NCI-H2227 (cell line): Measurements from ENCODE around the gene AQP3.
"Not testable (repeated sequence)": the region's sequence is repeated elsewhere in the genome, so short reads cannot be mapped to it uniquely, and the experiment has no call there.

ENCODE experiments used
- DNase-seq: peaks from one replicate; lab custom pipeline; 2025; ENCODE audit not compliant: unreplicated experiment; lab: John Stamatoyannopoulos, UW

The AQP3 gene

GRCh38 chr9:33443464-33444154, 3.8 kb downstream of the AQP3 start:
- no peak for DNase-seq

- DNase-seq = no peak
Measured at GRCh38 chr9:33443047-33443446, 4.3 kb downstream of the AQP3 start.

GRCh38 chr9:33442125-33442524, 5.3 kb downstream of the AQP3 start:
- no peak for DNase-seq

DNA sequence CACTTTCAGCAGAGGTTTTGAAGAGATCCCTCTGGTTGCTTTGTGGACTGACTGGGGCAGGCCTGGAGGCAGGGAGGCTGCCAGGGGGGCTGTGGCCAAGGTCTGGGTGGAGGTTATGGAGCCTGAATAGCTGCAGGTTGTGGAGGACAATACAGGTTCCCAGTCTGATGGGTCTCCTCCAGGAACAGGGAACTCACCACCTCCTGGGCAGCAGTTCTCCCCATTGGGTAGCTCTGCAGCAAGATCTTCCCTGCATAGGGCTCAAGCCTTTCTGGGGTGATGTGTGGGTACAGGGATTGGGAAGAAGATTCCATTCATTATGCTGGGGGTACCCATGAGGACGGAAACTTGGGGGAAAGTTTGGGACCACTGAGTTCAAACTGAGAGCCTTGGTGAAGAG, 6.8 kb downstream of the AQP3 start:
- DNase-seq = no peak

DNA sequence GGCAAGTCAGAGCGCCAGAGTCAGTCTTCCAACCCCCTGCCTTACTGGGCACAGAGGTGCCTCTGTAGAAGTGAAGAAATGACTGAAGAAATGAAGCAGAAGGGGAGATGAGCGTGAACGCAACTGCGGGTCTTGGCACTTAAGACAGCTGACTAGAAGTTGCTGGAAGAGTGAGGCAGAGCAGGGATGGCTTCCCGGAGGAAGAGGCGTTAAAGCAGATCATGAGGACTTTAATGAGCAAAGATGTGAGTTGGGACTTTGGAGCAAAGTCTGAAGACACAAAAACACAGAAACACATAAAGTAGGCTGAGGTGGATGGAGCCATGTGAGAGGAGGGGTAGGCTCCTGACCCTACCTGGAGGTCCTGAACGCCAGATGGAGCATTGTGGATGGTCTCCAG, 7.2 kb downstream of the AQP3 start:
- DNase-seq = no peak

DNA sequence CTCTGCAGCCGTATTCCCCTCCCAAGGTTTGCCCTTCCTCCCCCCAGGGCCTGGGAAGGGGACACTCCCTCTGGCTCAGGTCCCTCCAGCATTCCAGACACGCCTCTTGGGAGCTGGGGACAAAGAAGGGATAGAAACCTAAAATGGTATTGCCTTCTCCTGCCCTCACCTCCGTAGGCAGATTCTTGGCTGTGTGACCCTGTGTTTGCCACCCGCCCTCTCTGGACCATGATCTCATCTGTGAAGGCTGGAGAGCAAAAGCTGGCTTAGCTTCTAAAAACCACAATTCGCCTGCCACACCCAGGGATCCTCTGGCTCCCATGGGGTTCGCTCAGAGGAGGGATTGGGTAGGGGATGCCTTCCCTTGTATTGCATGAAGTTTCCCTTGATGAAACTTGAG, 7.7 kb downstream of the AQP3 start:
- no peak for DNase-seq

- no peak for DNase-seq
Measured at GRCh38 chr9:33438926-33439680, 8.3 kb downstream of the AQP3 start.

- DNase-seq = no peak
Measured at GRCh38 chr9:33437898-33438297, 9.5 kb downstream of the AQP3 start.

- no peak for DNase-seq
Measured at GRCh38 chr9:33437205-33437604, 10.2 kb downstream of the AQP3 start.

DNA sequence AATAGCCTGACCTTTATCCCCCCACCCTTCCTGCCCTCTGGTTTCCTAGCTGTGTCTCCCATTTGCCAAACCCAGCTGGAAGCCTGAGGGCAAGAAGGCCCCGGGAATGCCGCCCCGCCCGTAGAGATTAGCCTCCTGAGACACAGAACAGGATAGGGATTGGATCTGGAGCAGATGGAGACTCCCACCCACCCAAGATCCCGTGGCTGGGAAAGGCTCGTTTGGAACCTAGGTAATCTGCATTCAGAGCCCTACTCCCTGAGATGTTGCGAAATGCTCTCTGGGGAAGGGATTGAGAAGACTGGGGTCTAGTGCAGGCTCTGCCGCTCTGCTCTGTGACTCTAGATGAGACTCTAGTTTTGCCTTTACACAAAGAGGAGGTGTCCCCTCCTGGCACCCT, 10.9 kb downstream of the AQP3 start:
- DNase-seq = no peak

- no peak for DNase-seq
Measured at GRCh38 chr9:33435821-33436277, 11.5 kb downstream of the AQP3 start.

DNA sequence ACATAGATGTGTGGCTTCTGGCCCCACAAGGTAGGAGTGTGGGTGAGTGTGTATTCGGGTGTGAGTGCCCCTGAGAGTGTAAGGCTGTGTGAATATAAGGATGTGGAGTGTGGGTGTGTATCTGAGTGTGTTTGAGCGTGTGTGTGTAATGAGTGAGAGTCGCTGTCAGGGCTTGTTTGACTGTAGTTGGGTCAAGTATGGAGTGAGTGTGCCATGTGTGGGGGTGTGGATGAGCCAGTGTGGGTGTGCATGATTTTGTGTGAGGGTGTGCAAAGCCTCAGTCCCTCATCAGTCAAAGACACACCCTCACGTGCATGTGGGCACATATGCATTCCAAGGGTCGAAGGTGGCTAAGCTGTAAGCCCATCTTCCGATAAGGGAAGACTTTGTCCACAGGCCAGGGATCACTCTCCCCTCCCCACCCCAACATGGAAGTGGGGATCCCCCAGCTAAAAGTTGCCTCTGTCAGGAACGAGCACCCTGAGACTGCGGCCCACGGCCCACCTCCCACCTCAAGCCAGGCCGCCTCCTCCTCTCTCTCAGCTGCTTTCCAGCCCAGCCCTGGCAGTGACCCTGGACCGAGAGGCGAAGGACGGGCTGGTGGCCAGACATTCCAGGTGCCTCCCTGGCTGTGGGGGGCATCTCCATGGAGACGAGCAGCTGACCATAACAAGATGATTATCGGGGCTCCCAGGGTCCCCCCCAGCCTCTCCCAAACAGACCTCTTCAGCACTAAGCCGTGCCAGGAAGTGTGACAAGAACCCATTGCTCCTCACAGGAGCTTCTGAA, 12.9 kb downstream of the AQP3 start:
- no peak for DNase-seq

GRCh38 chr9:33433871-33434270, 13.5 kb downstream of the AQP3 start:
- no peak for DNase-seq

DNA sequence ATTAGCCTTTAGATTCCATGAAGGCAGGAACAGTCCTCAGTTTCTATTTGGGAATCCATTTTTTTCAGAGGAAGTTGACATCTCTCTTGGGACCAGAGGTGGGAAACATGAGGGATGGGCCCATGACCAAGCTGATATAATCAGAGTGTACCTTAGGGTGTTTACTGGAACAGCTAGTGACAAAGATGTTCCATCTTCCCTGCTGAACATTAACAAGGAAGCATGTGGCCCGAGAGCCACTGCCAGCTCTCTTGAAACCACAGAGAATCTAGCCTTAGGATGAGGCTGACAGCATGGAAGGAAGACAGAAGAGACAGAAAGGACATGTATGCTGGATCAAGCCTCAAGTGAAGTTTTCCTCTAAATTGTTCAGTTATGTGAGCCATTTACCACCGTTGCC, 16.0 kb downstream of the AQP3 start:
- no peak for DNase-seq

- DNase-seq = no peak
Measured at GRCh38 chr9:33430942-33431341, 16.5 kb downstream of the AQP3 start.

GRCh38 chr9:33429256-33429985, 18.0 kb downstream of the AQP3 start:
- no peak for DNase-seq

GRCh38 chr9:33426843-33427293, 20.5 kb downstream of the AQP3 start:
- no peak for DNase-seq

DNA sequence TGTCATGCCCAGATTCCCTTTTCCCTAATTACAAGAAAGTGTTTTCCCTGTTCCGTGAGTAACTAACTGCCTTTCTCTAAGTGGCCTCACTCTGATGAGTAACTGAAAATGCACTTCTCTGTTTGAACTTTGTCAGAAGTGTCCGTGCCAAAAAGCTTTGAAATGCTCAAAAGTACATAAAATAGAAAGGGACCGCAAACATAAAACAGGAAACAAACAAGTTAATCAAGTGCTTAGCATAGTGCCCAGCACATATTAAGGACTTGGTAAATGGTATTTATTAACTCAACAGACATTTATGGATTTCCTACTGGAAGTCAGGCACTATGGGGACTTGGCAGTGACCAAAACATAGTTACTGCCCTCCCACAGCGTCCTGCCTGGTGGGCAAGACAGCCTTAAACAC, 22.3 kb downstream of the AQP3 start:
- no peak for DNase-seq

DNA sequence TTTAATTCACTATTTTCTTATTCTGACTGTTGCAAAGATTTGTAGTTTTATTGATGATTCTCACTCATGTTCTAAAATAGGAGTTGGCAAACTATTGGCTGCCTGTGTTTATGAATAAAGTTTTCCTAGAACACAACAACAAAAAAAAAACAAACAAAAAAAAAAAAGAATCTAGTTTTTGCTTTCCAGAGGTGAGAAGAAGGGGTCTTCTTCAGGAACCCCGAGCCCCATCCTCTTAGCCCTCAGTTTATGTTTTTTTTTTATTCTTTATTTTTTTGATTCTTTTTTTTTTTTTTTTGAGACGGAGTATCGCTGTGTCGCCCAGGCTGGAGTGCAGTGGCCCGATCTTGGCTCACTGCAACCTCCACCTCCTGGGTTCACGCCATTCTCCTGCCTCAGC, 22.9 kb downstream of the AQP3 start:
- not testable (repeated sequence) for DNase-seq

- not testable (repeated sequence) for DNase-seq
Measured at GRCh38 chr9:33424043-33424442, 23.4 kb downstream of the AQP3 start.

DNA sequence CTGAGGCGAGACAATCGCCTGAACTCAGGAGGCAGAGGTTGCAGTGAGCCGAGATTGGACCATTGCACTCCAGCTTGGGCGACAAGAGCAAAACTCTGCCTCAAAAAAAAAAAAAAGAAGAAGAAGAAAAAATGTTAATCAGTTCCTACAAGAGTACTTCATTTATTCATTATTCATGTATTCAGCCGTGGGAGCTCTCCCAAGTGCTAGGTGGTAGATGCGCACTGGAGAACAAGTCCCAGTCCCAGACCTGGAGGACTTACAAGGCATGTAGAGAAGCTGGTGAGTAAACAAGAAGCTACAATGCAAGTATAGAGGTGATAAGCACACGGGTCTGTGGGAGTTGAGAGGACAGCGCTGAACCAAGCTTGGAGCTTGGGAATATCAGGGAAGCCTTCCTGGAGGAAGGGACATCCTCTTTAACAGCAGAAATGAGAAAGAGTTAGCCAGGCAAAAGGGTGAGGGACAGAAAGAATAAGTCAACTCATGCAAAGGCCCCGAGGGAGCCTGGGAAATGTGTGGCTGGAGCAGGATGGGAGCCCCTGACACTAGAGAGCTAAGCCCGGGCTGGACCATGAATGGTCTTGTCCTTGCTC, 27.6 kb downstream of the AQP3 start:
- DNase-seq = no peak
